Progenitor cell of endocrine pancreas (in vitro differentiated cells): ENCODE results near the gene RSPO4. TPM values are rescaled to one million over a fixed set of nuclear protein-coding genes. Genes with fewer than 3 reads are reported as not detected.

Experiments
- DNase-seq: peaks from one replicate; pipeline ENCODE4 v3.0.0; 2021; ENCODE audit warnings: low spot score; ENCODE audit not compliant: unreplicated experiment
- H3K27ac Mint-ChIP-seq: 2 replicates; pipeline ENCODE4 v1.8.0; 2021; ENCODE audit warnings: mild to moderate bottlenecking, moderate library complexity, mixed read lengths
- H3K27me3 Mint-ChIP-seq: 2 replicates; pipeline ENCODE4 v1.8.0; 2021; ENCODE audit warnings: mixed read lengths
- H3K36me3 Mint-ChIP-seq: 2 replicates; pipeline ENCODE4 v1.8.0; 2022; ENCODE audit warnings: mixed read lengths; ENCODE audit not compliant: insufficient read depth
- H3K4me1 Mint-ChIP-seq: 2 replicates; pipeline ENCODE4 v1.8.0; 2021; ENCODE audit warnings: low read depth, mixed read lengths
- H3K4me3 Mint-ChIP-seq: 2 replicates; pipeline ENCODE4 v1.8.0; 2021; ENCODE audit warnings: low read depth, mild to moderate bottlenecking, moderate library complexity, mixed read lengths
- H3K9me3 Mint-ChIP-seq: 2 replicates; pipeline ENCODE4 v1.8.0; 2021; ENCODE audit warnings: low read depth, mixed read lengths
- total RNA-seq: library from RNA; stranded (reverse); gene quantifications from 2 replicates; pipeline ENCODE4 v1.2.1, GENCODE V29; 2021
- TF ChIP-seq, protein P1 (sequence below): fragments of 200-600 bp; sonication (generic); IDR thresholded peaks from one replicate; pipeline ENCODE4 v1.5.0; 2021; ENCODE audit warnings: antibody characterized with exemption, mild to moderate bottlenecking; ENCODE audit not compliant: unreplicated experiment

RSPO4 gene
- total RNA-seq, 1 donor from 2014 or later: 1.4 TPM

DNA sequence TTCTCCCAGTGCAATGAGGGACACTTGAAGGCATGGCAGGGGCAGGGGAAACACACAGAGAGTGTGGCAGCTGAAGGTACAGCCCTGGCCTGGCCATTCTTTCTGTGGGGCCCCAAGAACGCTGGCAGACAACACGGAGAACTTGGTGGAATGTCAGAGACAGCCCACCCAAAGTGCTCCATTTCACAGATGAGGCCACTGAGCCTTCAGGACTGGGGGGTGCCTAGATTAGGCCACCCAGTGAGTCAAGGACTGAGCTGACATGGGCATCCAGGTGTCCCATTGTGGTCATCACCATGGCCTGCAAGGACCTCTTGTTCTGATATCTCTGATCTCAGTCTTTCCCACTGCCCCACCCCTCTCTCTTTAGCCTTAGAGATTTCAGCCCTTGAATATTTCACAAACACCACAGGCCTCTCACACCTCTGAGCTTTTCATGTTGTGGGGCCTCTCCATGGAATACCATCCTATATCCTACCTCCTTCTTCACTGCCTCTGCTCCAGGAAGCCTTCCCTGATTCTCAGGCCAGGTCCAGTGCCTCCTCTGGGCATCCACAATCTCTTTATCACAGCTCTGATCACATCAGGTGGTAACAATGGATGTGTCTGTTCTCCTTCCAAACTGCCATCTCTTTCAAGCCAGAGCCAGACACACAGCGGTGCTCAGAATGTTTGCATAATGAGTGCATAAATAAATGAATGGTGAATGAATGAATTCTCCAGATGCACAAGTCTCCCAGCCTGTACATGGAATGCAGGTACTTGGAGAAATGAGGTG is 2.0 kb upstream of the RSPO4 start:
- Mint-ChIP-seq H3K27me3 (peaks cover 40% of the 10 kb centered on the region), H3K27ac (no peak overlapping the region), H3K4me3 (no peak overlapping the region), H3K9me3 (no peaks in the 10 kb centered on the region), H3K4me1 (peaks cover 6% of the 10 kb centered on the region), H3K36me3 (no peaks in the 10 kb centered on the region)
- TF ChIP-seq, protein P1, sequence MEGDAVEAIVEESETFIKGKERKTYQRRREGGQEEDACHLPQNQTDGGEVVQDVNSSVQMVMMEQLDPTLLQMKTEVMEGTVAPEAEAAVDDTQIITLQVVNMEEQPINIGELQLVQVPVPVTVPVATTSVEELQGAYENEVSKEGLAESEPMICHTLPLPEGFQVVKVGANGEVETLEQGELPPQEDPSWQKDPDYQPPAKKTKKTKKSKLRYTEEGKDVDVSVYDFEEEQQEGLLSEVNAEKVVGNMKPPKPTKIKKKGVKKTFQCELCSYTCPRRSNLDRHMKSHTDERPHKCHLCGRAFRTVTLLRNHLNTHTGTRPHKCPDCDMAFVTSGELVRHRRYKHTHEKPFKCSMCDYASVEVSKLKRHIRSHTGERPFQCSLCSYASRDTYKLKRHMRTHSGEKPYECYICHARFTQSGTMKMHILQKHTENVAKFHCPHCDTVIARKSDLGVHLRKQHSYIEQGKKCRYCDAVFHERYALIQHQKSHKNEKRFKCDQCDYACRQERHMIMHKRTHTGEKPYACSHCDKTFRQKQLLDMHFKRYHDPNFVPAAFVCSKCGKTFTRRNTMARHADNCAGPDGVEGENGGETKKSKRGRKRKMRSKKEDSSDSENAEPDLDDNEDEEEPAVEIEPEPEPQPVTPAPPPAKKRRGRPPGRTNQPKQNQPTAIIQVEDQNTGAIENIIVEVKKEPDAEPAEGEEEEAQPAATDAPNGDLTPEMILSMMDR: no peak
- no peak for DNase-seq

DNA sequence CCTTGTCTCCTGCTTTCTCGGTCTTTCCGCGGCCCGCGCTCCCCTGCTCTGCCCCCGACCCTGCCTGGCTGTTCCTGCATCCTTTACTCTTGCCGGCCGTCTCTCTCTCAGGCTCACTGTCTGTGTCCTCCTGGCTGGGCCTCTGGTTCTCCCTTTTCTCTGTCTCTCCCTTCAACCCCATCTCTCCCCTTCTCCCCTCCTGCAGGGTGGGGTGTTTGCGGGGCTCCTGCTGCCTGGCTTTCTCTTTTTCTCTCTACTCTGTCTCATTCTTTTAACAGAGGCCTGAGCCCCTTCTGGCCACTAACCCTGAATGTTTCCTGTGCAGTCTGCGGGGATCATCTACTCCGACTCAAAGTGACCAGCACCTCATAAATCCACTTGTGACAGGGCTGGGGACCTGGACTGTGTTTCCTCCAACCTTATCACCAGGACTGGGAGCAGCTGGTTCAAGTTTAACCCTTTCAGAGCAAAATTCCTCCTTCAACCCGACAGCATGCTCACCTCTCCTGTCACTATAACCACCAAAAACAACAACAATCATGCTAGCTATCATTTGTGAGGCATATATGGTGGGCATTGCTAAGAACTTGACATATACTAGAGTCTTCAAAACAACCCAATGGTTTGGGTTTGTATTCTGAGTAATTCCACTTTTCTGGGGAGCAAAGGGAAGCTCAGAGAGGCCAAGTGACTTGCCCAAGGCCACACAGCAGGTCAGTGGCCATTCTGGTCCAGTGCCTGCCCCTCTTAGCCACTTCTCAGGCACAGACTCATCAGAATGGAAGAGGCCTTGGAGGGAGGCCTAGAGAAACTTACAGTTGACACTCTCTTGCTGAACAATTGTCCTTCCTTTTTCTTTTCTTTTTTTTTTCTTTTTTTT is 811 bp upstream of the RSPO4 start:
- H3K4me3 Mint-ChIP-seq: peak overlapping the region; percentile 82
- no peak for DNase-seq
- no peaks in the 10 kb centered on the region for H3K9me3 Mint-ChIP-seq
- H3K36me3 Mint-ChIP-seq: no peaks in the 10 kb centered on the region
- peaks cover 6% of the 10 kb centered on the region for H3K4me1 Mint-ChIP-seq
- TF ChIP-seq, protein P1: no peak
- H3K27me3 Mint-ChIP-seq: peaks cover 40% of the 10 kb centered on the region
- no peak overlapping the region for H3K27ac Mint-ChIP-seq

DNA sequence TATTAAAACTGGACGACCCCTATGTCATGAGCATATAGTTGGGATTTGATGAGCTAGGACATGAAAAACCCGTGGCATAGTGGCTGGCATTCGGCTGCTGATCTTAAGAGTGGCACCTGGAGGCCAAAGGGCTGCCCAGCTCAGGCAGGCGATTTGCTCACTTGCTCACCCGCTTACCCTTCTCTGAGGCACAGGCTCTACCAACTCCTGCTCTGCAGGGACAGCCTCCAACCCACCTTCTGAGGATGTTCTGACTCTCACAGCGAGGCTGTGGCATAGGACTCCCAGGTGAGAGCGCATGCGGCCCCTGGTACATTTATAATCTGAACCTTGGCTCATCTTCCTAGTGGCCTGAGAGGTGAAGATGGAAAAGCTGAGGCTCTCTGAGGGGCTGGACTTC is 995 bp downstream of the RSPO4 start:
- Mint-ChIP-seq H3K4me3 (no peak overlapping the region), H3K9me3 (no peaks in the 10 kb centered on the region), H3K27ac (no peak overlapping the region), H3K27me3 (peaks cover 40% of the 10 kb centered on the region), H3K36me3 (no peaks in the 10 kb centered on the region), H3K4me1 (peaks cover 6% of the 10 kb centered on the region)
- no peak for DNase-seq
- TF ChIP-seq, protein P1: no peak

DNA sequence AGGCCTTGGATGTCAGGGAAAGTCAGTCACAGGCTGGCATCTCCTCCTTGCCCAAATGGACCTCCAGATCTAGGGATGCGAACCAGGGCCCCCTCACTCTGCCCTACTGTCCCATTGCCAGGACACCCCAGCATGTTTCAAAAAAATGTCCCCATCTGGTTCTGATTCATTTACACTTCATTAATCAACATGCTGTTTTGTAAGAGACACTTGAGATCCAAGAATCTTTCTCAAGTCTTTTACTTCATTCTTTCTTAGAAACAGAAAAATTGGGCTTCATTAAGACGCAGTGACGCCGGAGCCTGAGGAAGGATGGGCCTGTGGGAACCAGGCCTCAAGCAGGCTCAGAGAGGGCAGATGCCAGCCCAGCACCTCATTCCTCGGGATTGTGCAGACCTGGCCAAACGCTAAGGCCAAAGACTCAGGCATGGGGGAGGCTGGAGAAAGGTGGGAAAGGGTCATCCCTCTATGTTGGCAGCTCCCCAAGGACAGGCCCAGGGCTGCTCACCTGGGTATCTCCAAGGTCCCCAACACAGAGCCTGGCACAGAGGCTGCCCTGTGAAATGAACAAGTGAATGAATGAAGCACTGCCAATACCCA is 3.8 kb downstream of the RSPO4 start:
- DNase-seq: no peak
- Mint-ChIP-seq H3K36me3 (no peaks in the 10 kb centered on the region), H3K4me3 (no peak overlapping the region), H3K4me1 (peaks cover 6% of the 10 kb centered on the region), H3K9me3 (no peaks in the 10 kb centered on the region), H3K27ac (no peak overlapping the region), H3K27me3 (peaks cover 32% of the 10 kb centered on the region)
- TF ChIP-seq, protein P1: no peak

DNA sequence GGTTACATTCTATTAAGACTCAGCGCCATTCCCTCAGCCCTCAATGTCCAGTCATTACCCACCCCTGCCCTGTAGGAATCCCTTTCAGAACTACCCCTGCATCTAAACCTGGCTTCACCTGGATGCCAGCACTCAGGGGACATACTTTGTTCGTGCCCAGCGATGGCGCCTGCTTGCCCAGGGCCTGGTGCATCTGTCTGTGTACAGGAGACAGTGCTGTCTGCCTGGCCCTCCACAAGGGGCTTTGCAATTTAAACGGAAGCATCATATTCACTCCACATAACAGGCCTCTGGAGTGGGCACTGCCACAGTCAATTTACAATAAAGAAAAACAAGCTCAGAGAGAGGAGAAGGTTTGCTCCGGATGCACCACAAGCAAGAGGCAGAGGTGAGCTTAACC is 4.6 kb downstream of the RSPO4 start:
- Mint-ChIP-seq H3K4me1 (peaks cover under 1% of the 10 kb centered on the region), H3K27me3 (peaks cover 25% of the 10 kb centered on the region), H3K36me3 (no peaks in the 10 kb centered on the region), H3K4me3 (no peak overlapping the region), H3K27ac (no peak overlapping the region), H3K9me3 (no peaks in the 10 kb centered on the region)
- DNase-seq: no peak
- TF ChIP-seq, protein P1: no peak
